Endothelial cell of umbilical vein (primary cell): ENCODE results near the gene GLI1.

Experiments
- EZH2 ChIP-seq: IDR thresholded peaks from 2 replicates; pipeline ENCODE4 v1.6.1; 2012; ENCODE audit warnings: borderline replicate concordance, low read depth, mild to moderate bottlenecking, moderate library complexity, low read length, inconsistent platforms; ENCODE audit not compliant: severe bottlenecking
- POLR2AphosphoS5 ChIP-seq: IDR thresholded peaks from 2 replicates; pipeline ENCODE4 v1.6.1; 2012; ENCODE audit warnings: low read depth, mild to moderate bottlenecking, control low read depth, low read length, moderate library complexity; ENCODE audit not compliant: insufficient read depth
- TF ChIP-seq, protein P1 (sequence below), 2 donors: IDR thresholded peaks; 1 replicate in 1 of 2; 2 replicates in 1 of 2; pipeline ENCODE4 v1.5.1; 2011; ENCODE audit warnings: low read length in 2 of 2, mild to moderate bottlenecking in 2 of 2, moderate library complexity in 2 of 2, control low read depth in 1 of 2, inconsistent platforms in 1 of 2, low read depth in 1 of 2; ENCODE audit not compliant: insufficient read depth in 1 of 2; ENCODE audit errors: extremely low read depth in 1 of 2

GRCh38 chr12:57465747-57466505 is 6.3 kb downstream of the GLI1 start:
- TF ChIP-seq, protein P1, sequence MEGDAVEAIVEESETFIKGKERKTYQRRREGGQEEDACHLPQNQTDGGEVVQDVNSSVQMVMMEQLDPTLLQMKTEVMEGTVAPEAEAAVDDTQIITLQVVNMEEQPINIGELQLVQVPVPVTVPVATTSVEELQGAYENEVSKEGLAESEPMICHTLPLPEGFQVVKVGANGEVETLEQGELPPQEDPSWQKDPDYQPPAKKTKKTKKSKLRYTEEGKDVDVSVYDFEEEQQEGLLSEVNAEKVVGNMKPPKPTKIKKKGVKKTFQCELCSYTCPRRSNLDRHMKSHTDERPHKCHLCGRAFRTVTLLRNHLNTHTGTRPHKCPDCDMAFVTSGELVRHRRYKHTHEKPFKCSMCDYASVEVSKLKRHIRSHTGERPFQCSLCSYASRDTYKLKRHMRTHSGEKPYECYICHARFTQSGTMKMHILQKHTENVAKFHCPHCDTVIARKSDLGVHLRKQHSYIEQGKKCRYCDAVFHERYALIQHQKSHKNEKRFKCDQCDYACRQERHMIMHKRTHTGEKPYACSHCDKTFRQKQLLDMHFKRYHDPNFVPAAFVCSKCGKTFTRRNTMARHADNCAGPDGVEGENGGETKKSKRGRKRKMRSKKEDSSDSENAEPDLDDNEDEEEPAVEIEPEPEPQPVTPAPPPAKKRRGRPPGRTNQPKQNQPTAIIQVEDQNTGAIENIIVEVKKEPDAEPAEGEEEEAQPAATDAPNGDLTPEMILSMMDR (IDR thresholded peaks at IDR 0.05; ENCODE audit: extremely low read depth in 1 of 2, insufficient read depth in 1 of 2, low read depth in 1 of 2, low read length in 2 of 2): no peak
- TF ChIP-seq EZH2 (no peak), POLR2AphosphoS5 (no peak)
